ENCODE measurements around the gene APMAP. TPM values are rescaled to one million over a fixed set of nuclear protein-coding genes. Genes with fewer than 3 reads are reported as not detected.
"Not testable (repeated sequence)": the region's sequence is repeated elsewhere in the genome, so short reads cannot be mapped to it uniquely, and the experiment has no call there.

The APMAP gene
- total and polyA plus RNA-seq, 9 donors, result 43.4 to 66.4 (median 53.0) TPM

DNA sequence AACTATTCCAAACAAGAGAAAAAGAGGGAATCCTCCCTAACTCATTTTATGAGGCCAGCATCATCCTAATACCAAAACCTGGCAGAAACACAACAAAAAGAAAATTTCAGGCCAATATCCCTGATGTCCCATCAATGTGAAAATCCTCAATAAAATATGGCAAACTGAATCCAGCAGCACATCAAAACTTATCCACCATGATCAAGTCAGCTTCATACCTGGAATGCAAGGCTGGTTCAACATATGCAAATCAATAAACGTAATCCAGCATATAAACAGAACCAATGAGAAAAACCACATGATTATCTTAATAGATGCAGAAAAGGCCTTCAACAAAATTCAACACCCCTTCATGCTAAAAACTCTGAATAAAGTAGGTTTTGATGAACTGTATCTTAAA lies 46.2 kb downstream of the APMAP start:
- H3K4me1 ChIP-seq (ENCODE audit: control insufficient read depth, insufficient read depth, low read length); H3K4me3 ChIP-seq (ENCODE audit: low read length); H3K27me3 ChIP-seq (ENCODE audit: control insufficient read depth, insufficient read depth, low read length); H3K27ac ChIP-seq (ENCODE audit: low read length); H3K36me3 ChIP-seq (ENCODE audit: control insufficient read depth, insufficient read depth, low read length); DNase-seq; H3K9me3 ChIP-seq (replicated peaks; ENCODE audit: control insufficient read depth, low read depth, low read length): not testable (repeated sequence)
- WGBS (ENCODE audit: insufficient coverage), result no CpG with 5 or more reads among the region's 1 CpG

- Histone ChIP-seq H3K9me3 (replicated peaks; ENCODE audit: control insufficient read depth, low read depth, low read length) (peaks cover 2% of the 10 kb centered on the region), H3K27ac (ENCODE audit: low read length) (no peak overlapping the region), H3K36me3 (ENCODE audit: control insufficient read depth, insufficient read depth, low read length) (no peaks in the 10 kb centered on the region), H3K4me3 (ENCODE audit: low read length) (no peak overlapping the region), H3K27me3 (ENCODE audit: control insufficient read depth, insufficient read depth, low read length) (no peaks in the 10 kb centered on the region), H3K4me1 (ENCODE audit: control insufficient read depth, insufficient read depth, low read length) (no peaks in the 10 kb centered on the region)
- WGBS (ENCODE audit: insufficient coverage), result no CpG with 5 or more reads among the region's 3 CpGs
- no peak for DNase-seq
These were observed 48.8 kb downstream of the APMAP start for GRCh38 chr20:24943731-24944130.

DNA sequence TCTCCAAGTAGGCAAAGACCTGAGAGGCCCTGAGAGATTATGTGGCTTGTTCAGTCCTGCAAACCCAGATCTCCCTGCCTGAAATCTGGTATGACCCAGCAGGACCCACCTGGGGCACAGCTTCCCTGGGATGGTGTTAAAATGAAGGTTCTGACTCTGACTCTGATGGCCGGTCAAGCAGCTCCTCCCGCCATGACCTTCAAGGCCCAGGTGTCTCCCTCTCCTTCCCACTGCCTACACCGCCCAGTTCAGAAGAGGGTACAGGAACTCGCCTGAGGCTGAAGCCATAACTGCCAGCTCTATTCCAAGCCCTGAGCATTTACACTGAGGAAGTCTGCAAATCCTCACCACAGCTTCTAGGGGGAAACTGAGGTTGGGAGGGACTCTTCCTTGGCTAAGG lies 49.4 kb downstream of the APMAP start:
- no peaks in the 10 kb centered on the region for H3K36me3 ChIP-seq (ENCODE audit: control insufficient read depth, insufficient read depth, low read length)
- peaks cover 2% of the 10 kb centered on the region for H3K9me3 ChIP-seq (replicated peaks; ENCODE audit: control insufficient read depth, low read depth, low read length)
- no peak overlapping the region for H3K4me3 ChIP-seq (ENCODE audit: low read length)
- no peak overlapping the region for H3K27ac ChIP-seq (ENCODE audit: low read length)
- H3K4me1 ChIP-seq (ENCODE audit: control insufficient read depth, insufficient read depth, low read length), result no peaks in the 10 kb centered on the region
- DNase-seq, result no peak
- no peaks in the 10 kb centered on the region for H3K27me3 ChIP-seq (ENCODE audit: control insufficient read depth, insufficient read depth, low read length)
- WGBS (ENCODE audit: insufficient coverage), result 93% methylated on average over 3 of the region's 4 CpGs

GRCh38 chr20:24942679-24943078 lies 49.9 kb downstream of the APMAP start:
- no peak overlapping the region for H3K4me3 ChIP-seq (ENCODE audit: low read length)
- H3K27ac ChIP-seq (ENCODE audit: low read length), result no peak overlapping the region
- no peaks in the 10 kb centered on the region for H3K27me3 ChIP-seq (ENCODE audit: control insufficient read depth, insufficient read depth, low read length)
- H3K36me3 ChIP-seq (ENCODE audit: control insufficient read depth, insufficient read depth, low read length), result no peaks in the 10 kb centered on the region
- no peaks in the 10 kb centered on the region for H3K4me1 ChIP-seq (ENCODE audit: control insufficient read depth, insufficient read depth, low read length)
- peaks cover 2% of the 10 kb centered on the region for H3K9me3 ChIP-seq (replicated peaks; ENCODE audit: control insufficient read depth, low read depth, low read length)
- DNase-seq, result no peak
- 67% methylated on average over 4 of the region's 6 CpGs for WGBS (ENCODE audit: insufficient coverage)

GRCh38 chr20:24939036-24939435 lies 53.5 kb downstream of the APMAP start:
- H3K36me3 ChIP-seq (ENCODE audit: control insufficient read depth, insufficient read depth, low read length), result no peaks in the 10 kb centered on the region
- WGBS (ENCODE audit: insufficient coverage), result 58% methylated on average over 4 of the region's 4 CpGs
- no peaks in the 10 kb centered on the region for H3K27me3 ChIP-seq (ENCODE audit: control insufficient read depth, insufficient read depth, low read length)
- no peak for DNase-seq
- no peaks in the 10 kb centered on the region for H3K4me1 ChIP-seq (ENCODE audit: control insufficient read depth, insufficient read depth, low read length)
- H3K9me3 ChIP-seq (replicated peaks; ENCODE audit: control insufficient read depth, low read depth, low read length), result no peaks in the 10 kb centered on the region
- no peak overlapping the region for H3K4me3 ChIP-seq (ENCODE audit: low read length)
- H3K27ac ChIP-seq (ENCODE audit: low read length), result no peak overlapping the region

DNA sequence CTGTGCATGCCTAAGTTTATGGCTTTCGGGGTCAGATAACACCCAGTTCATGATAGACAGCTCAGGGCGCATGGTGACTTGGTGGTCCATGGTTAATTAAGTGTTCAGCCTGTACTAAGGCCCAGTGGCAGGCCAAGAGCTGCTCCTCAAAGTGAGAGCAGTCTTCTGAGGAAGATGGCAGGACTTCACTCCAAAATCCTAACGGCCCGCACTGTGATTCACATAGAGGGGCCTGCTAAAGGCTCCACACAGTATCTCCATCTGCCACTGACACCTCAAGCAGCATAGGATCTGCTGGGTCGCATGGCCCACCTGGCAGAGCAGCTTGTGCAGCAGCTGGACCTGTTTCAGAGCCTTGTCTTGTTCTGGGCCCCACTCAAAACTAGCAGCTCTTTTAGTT lies 54.1 kb downstream of the APMAP start:
- H3K36me3 ChIP-seq (ENCODE audit: control insufficient read depth, insufficient read depth, low read length), result no peaks in the 10 kb centered on the region
- H3K27ac ChIP-seq (ENCODE audit: low read length), result no peak overlapping the region
- H3K4me3 ChIP-seq (ENCODE audit: low read length), result no peak overlapping the region
- no peaks in the 10 kb centered on the region for H3K9me3 ChIP-seq (replicated peaks; ENCODE audit: control insufficient read depth, low read depth, low read length)
- 75% methylated on average over 4 of the region's 5 CpGs for WGBS (ENCODE audit: insufficient coverage)
- no peak for DNase-seq
- no peaks in the 10 kb centered on the region for H3K27me3 ChIP-seq (ENCODE audit: control insufficient read depth, insufficient read depth, low read length)
- H3K4me1 ChIP-seq (ENCODE audit: control insufficient read depth, insufficient read depth, low read length), result no peaks in the 10 kb centered on the region

DNA sequence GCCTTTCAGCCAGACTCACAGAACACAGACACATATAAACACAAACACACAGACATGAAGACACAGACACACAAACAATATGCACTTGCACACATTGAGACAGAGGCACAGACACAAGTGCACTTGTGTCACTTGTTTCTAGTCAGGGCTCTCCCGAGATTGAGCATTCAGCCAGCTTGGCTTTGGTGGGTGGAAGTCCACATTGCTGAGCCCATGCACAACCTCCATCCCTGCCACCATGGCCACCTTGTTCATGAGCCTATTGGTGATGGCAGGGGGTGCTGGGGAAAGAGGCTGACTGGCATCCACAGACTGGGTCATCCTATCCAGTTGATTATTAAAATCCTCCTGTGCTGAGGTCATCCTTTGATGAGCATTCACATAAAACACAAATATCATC lies 55.0 kb downstream of the APMAP start:
- no peak overlapping the region for H3K27ac ChIP-seq (ENCODE audit: low read length)
- no peak for DNase-seq
- no peaks in the 10 kb centered on the region for H3K36me3 ChIP-seq (ENCODE audit: control insufficient read depth, insufficient read depth, low read length)
- H3K4me3 ChIP-seq (ENCODE audit: low read length), result no peak overlapping the region
- H3K4me1 ChIP-seq (ENCODE audit: control insufficient read depth, insufficient read depth, low read length), result no peaks in the 10 kb centered on the region
- H3K9me3 ChIP-seq (replicated peaks; ENCODE audit: control insufficient read depth, low read depth, low read length), result no peaks in the 10 kb centered on the region
- WGBS (ENCODE audit: insufficient coverage), result 60% methylated on average over 1 of the region's 1 CpG
- H3K27me3 ChIP-seq (ENCODE audit: control insufficient read depth, insufficient read depth, low read length), result no peaks in the 10 kb centered on the region

- Histone ChIP-seq H3K4me1 (ENCODE audit: control insufficient read depth, insufficient read depth, low read length) (no peaks in the 10 kb centered on the region), H3K9me3 (replicated peaks; ENCODE audit: control insufficient read depth, low read depth, low read length) (no peaks in the 10 kb centered on the region), H3K4me3 (ENCODE audit: low read length) (no peak overlapping the region), H3K36me3 (ENCODE audit: control insufficient read depth, insufficient read depth, low read length) (no peaks in the 10 kb centered on the region), H3K27me3 (ENCODE audit: control insufficient read depth, insufficient read depth, low read length) (no peaks in the 10 kb centered on the region), H3K27ac (ENCODE audit: low read length) (no peak overlapping the region)
- WGBS (ENCODE audit: insufficient coverage), result 80% methylated on average over 2 of the region's 7 CpGs
- no peak for DNase-seq
These were observed 55.8 kb downstream of the APMAP start for GRCh38 chr20:24936526-24937407.

DNA sequence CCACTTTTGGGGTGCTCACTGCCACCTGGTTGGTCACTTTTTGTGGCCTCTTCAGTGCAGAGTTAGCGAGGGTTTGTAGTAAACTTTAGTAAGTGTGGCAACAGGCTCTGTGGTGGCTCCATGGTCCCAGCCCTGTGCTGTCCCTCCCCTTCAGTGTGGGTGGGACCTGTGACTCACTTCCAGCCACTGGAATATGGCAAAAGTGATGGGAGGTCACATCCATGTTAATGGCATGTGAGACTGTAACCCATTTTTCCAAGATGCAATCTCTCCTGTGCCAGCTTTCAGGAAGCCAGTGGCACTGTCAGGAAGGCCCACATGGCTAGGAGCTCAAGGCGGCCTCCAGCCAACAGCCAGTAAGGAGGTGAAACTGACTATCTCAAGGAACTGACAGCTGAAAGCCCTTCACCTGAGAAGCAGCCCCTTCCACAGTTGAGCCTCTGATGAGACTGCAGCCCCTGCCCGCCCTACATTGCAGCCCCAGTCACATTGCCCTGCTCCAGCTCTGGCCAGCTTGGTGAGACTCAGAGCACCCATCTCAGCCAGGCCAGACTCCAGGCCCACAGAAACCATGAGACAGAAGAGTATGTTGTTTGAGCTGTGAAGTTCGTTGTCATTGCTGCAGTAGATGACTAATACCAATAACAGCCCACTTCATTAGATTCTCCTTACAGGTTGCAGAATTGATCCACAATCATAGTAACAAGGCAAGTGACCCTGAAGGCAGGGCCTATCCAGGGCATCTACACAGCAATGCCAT lies 56.6 kb downstream of the APMAP start:
- Histone ChIP-seq H3K4me3 (ENCODE audit: low read length) (no peak overlapping the region), H3K4me1 (ENCODE audit: control insufficient read depth, insufficient read depth, low read length) (no peaks in the 10 kb centered on the region), H3K27me3 (ENCODE audit: control insufficient read depth, insufficient read depth, low read length) (no peaks in the 10 kb centered on the region), H3K27ac (ENCODE audit: low read length) (no peak overlapping the region), H3K9me3 (replicated peaks; ENCODE audit: control insufficient read depth, low read depth, low read length) (no peaks in the 10 kb centered on the region), H3K36me3 (ENCODE audit: control insufficient read depth, insufficient read depth, low read length) (no peaks in the 10 kb centered on the region)
- WGBS (ENCODE audit: insufficient coverage), result 93% methylated on average over 3 of the region's 4 CpGs
- no peak for DNase-seq

GRCh38 chr20:24935140-24935539 lies 57.4 kb downstream of the APMAP start:
- no peak for DNase-seq
- Histone ChIP-seq H3K27me3 (ENCODE audit: control insufficient read depth, insufficient read depth, low read length) (no peaks in the 10 kb centered on the region), H3K4me3 (ENCODE audit: low read length) (no peak overlapping the region), H3K27ac (ENCODE audit: low read length) (no peak overlapping the region), H3K4me1 (ENCODE audit: control insufficient read depth, insufficient read depth, low read length) (no peaks in the 10 kb centered on the region), H3K36me3 (ENCODE audit: control insufficient read depth, insufficient read depth, low read length) (no peaks in the 10 kb centered on the region), H3K9me3 (replicated peaks; ENCODE audit: control insufficient read depth, low read depth, low read length) (no peaks in the 10 kb centered on the region)
- WGBS (ENCODE audit: insufficient coverage), result 83% methylated on average over 1 of the region's 3 CpGs

All from muscle of leg (tissue), 11 donors.